ENCODE data around the gene AMBRA1.

GRCh38 chr11:46640036-46640788 is 46.4 kb upstream of the AMBRA1 start:
- TF ChIP-seq, protein P1, sequence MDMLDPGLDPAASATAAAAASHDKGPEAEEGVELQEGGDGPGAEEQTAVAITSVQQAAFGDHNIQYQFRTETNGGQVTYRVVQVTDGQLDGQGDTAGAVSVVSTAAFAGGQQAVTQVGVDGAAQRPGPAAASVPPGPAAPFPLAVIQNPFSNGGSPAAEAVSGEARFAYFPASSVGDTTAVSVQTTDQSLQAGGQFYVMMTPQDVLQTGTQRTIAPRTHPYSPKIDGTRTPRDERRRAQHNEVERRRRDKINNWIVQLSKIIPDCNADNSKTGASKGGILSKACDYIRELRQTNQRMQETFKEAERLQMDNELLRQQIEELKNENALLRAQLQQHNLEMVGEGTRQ (IDR thresholded peaks at IDR 0.05) = no peak
- TF ChIP-seq HOXA7 (CRISPR knock-in tag; IDR thresholded peaks at IDR 0.05) (no peak), CTCF (IDR thresholded peaks at IDR 0.05) (no peak), FOSL2 (IDR thresholded peaks at IDR 0.05) (no peak), FOSL2 (CRISPR knock-in tag; IDR thresholded peaks at IDR 0.05) (no peak), MAZ (IDR thresholded peaks at IDR 0.05; ENCODE audit: borderline replicate concordance, low read depth, low read length) (no peak)

All from A549 (cell line).